GM23248 (cell line): ENCODE measurements around the gene WASF2.

Source experiments
- EZH2 ChIP-seq: fragments of 200-600 bp; sonication (generic); IDR thresholded peaks from 2 replicates; pipeline ENCODE4 v1.6.1; 2018; ENCODE audit warnings: antibody characterized with exemption, mild to moderate bottlenecking; ENCODE audit not compliant: insufficient read depth, poor library complexity, severe bottlenecking
- EZH2phosphoT487 ChIP-seq: fragments of 200-600 bp; sonication (generic); IDR thresholded peaks from 2 replicates; pipeline ENCODE4 v1.6.1; 2018; ENCODE audit warnings: antibody characterized with exemption, moderate library complexity, mild to moderate bottlenecking, low read depth; ENCODE audit not compliant: insufficient read depth

GRCh38 chr1:27397110-27397509 is 92.9 kb downstream of the WASF2 start:
- no peak for TF ChIP-seq EZH2
- TF ChIP-seq EZH2phosphoT487, result no peak
